GM12878 (cell line): ENCODE measurements around the gene CCR1. TPM values are rescaled to one million over a fixed set of nuclear protein-coding genes. Genes with fewer than 3 reads are reported as not detected.

Source experiments
- ATAC-seq: fragments of 200-7000 bp; cut with Tn5 transposase; 3 replicates; pipeline ENCODE4 v1.9.1; 2020; ENCODE audit warnings: mild to moderate bottlenecking, moderate library complexity
- BruUV-seq: library from RNA; stranded (reverse); fragments of 400-500 nt; replicated peaks from 2 replicates; lab custom pipeline; 2021; lab: Mats Ljungman, UMichigan
- CTCF ChIA-PET: fragments of 300-600 bp; sonication (Branson Sonifier 250); formaldehyde crosslinking; extraction: SDS; loops from one replicate; lab custom pipeline; 2021; ENCODE audit warnings: inconsistent platforms; lab: Yijun Ruan, JAX
- POLR2A ChIA-PET: fragments of 350-600 bp; formaldehyde crosslinking; extraction: SDS; loops from one replicate; lab custom pipeline; 2021; ENCODE audit warnings: inconsistent platforms; lab: Charles Lee
- RAD21 ChIA-PET: fragments of 300-600 bp; sonication (Branson Sonifier 250); formaldehyde crosslinking; loops from one replicate; lab custom pipeline; 2023; ENCODE audit warnings: antibody characterized with exemption; ENCODE audit not compliant: unreplicated experiment; lab: Charles Lee
- SMC1A ChIA-PET: fragments of 300-600 bp; sonication (Branson Sonifier 250); formaldehyde crosslinking; loops from one replicate; lab custom pipeline; 2023; ENCODE audit not compliant: unreplicated experiment, uncharacterized antibody; lab: Charles Lee
- DNase-seq: peaks from one replicate; pipeline ENCODE4 v3.0.0-alpha.2; 2011; ENCODE audit warnings: low read depth, low spot score
- FAIRE-seq: peaks from 3 replicates; lab custom pipeline; 2011; peaks lifted over from hg19 to GRCh38; lab: Jason Lieb, UNC
- H2AFZ ChIP-seq: 2 replicates; pipeline ENCODE4 v1.6.0; 2011; ENCODE audit warnings: low read depth, low read length, control low read depth; ENCODE audit not compliant: control insufficient read depth
- H3K27ac ChIP-seq: 2 replicates; pipeline ENCODE4 v1.5.1; 2011; ENCODE audit warnings: control low read depth; ENCODE audit not compliant: control insufficient read depth, insufficient read depth
- H3K27me3 ChIP-seq, 2 experiments: replicated peaks in 1 of 2; 2 replicates each; pipeline versions ENCODE4 v1.6.0 to v1.6.1; 2011; ENCODE audit warnings: low read length in 1 of 2; ENCODE audit not compliant: control insufficient read depth in 2 of 2, insufficient read depth in 2 of 2
- H3K36me3 ChIP-seq, 2 experiments: 2 replicates each; pipeline ENCODE4 v1.5.1; 2011; ENCODE audit warnings: low read length in 1 of 2; ENCODE audit not compliant: control insufficient read depth in 2 of 2, insufficient read depth in 2 of 2
- H3K4me1 ChIP-seq: 2 replicates; pipeline ENCODE4 v1.6.1; 2011; ENCODE audit warnings: mild to moderate bottlenecking, low read length, moderate library complexity, mixed read lengths; ENCODE audit not compliant: control insufficient read depth, insufficient read depth
- H3K4me2 ChIP-seq: 2 replicates; pipeline ENCODE4 v1.6.0; 2011; ENCODE audit warnings: control low read depth; ENCODE audit not compliant: control insufficient read depth, insufficient read depth
- H3K4me3 ChIP-seq: fragments of 200-600 bp; sonication (generic); 2 replicates; pipeline ENCODE4 v1.5.1; 2016
- H3K79me2 ChIP-seq: 2 replicates; pipeline ENCODE4 v1.6.0; 2011; ENCODE audit warnings: low read length; ENCODE audit not compliant: control insufficient read depth, insufficient read depth
- H3K9ac ChIP-seq: 2 replicates; pipeline ENCODE4 v1.8.0; 2011; ENCODE audit warnings: low read length, control low read depth, mixed read lengths; ENCODE audit not compliant: control insufficient read depth, insufficient read depth
- H3K9me3 ChIP-seq: replicated peaks from 3 replicates; pipeline ENCODE4 v1.5.1; 2011; ENCODE audit warnings: mild to moderate bottlenecking, low read length; ENCODE audit not compliant: control insufficient read depth, insufficient read depth
- H4K20me1 ChIP-seq: 2 replicates; pipeline ENCODE4 v1.6.0; 2011; ENCODE audit not compliant: control insufficient read depth, insufficient read depth
- BACH1 ChIP-seq: fragments of 450-650 bp; IDR thresholded peaks from 2 replicates; pipeline ENCODE4 v1.6.1; 2017; ENCODE audit warnings: mild to moderate bottlenecking, borderline replicate concordance
- CHD4 ChIP-seq: fragments of 200-600 bp; sonication (generic); IDR thresholded peaks from 2 replicates; pipeline ENCODE4 v1.6.1; 2016; ENCODE audit warnings: mild to moderate bottlenecking
- FOXK2 ChIP-seq: fragments of 450-650 bp; IDR thresholded peaks from 2 replicates; pipeline ENCODE4 v1.6.1; 2017; ENCODE audit warnings: mild to moderate bottlenecking, moderate library complexity
- HDGF ChIP-seq: fragments of 450-650 bp; IDR thresholded peaks from 2 replicates; pipeline ENCODE4 v1.6.1; 2016; ENCODE audit warnings: antibody characterized with exemption
- IKZF1 ChIP-seq: fragments of 450-650 bp; conservative IDR thresholded peaks from 2 replicates; pipeline ENCODE4 v1.6.1; 2017; ENCODE audit warnings: antibody characterized with exemption, mild to moderate bottlenecking
- NFYA ChIP-seq: IDR thresholded peaks from 2 replicates; pipeline ENCODE4 v1.6.1; 2011; ENCODE audit warnings: low read depth, mild to moderate bottlenecking, low read length, improper control_type of control experiment, borderline replicate concordance
- RAD51 ChIP-seq: fragments of 450-650 bp; IDR thresholded peaks from 2 replicates; pipeline ENCODE4 v1.6.1; 2016; ENCODE audit warnings: moderate library complexity, mild to moderate bottlenecking, inconsistent platforms
- SRF ChIP-seq, 2 experiments: IDR thresholded peaks; 2 replicates each; pipeline ENCODE4 v1.6.1; 2011; ENCODE audit warnings: low read depth in 2 of 2, low read length in 2 of 2, mild to moderate bottlenecking in 1 of 2, moderate library complexity in 1 of 2
- WGBS: methylation state at CpG from one replicate; pipeline ENCODE4 v1.1.6; 2016; ENCODE audit warnings: low lambda C conversion rate; ENCODE audit not compliant: insufficient replicate concordance, insufficient coverage; ENCODE audit errors: missing lambda C conversion rate; 5-methylcytosine and 5-hydroxymethylcytosine counted together
- in situ Hi-C: fragments of 300-500 bp; cut with MboI; formaldehyde crosslinking; loops from 9 replicates; pipeline ENCODE4 v1.14.3; 2018; ENCODE audit warnings: mixed read lengths
- intact Hi-C: fragments of 100-400 bp; cut with micrococcal nuclease; formaldehyde crosslinking; loops from one replicate; pipeline ENCODE4 v1.14.2; 2022; ENCODE audit not compliant: unreplicated experiment
- polyA plus RNA-seq, 11 experiments: library from polyadenylated mRNA; depleted of rRNA in 4 of 11; unstranded in 6 of 11; stranded (reverse) in 5 of 11; fragments of >200 nt; fragmentation: Nextera tagmentation in 4 of 11; fragmentation: Illumina TruSeq in 1 of 11; extraction: Ambion mirVana in 4 of 11; extraction: Trizol in 1 of 11; gene quantifications; 1 replicate in 1 of 11; 2 replicates in 10 of 11; pipeline versions ENCODE4 v1.2.1 to v1.2.3, GENCODE V29; 2011 to 2016; ENCODE audit warnings: inconsistent platforms in 2 of 11, missing spikeins in 2 of 11, low read depth in 1 of 11
- total RNA-seq, 4 experiments: library from RNA; depleted of rRNA in 3 of 4; stranded (reverse); fragments of >200 nt in 3 of 4; fragmentation: Illumina TruSeq in 1 of 4; extraction: Trizol in 1 of 4; gene quantifications; 2 replicates each; pipeline versions ENCODE4 v1.2.1 to v1.2.3, GENCODE V29; 2013 to 2021

The CCR1 gene
- total and polyA plus RNA-seq, 10 of the 15 experiments (the other 5 are each of a cell fraction or from before 2014, with no cell fraction given), result 2.3 to 11.0 (median 7.8) TPM

DNA sequence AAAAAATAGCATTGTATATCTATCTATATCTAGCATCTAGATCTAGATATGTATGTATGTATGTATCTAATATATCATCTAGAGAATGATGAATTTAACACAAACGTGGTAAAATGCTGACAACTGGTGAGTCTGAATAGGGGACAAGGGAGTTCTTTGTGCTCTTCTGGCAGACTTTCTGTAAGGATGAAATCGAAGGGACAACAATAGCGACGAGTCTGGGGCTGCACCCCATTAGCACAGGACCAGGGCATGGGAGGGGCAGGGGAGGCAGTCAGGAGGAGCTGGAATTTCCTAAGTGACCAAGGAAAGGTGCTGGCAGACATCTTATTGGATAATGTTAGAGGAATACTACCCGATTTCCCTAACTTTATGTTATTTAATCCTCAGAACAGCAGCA lies 7.9 kb downstream of the CCR1 start:
- Histone ChIP-seq H3K36me3 (no peaks in the 10 kb centered on the region), H3K9ac (no peak overlapping the region), H4K20me1 (no peaks in the 10 kb centered on the region), H3K27ac (no peak overlapping the region), H3K4me1 (no peaks in the 10 kb centered on the region), H3K4me3 (no peak overlapping the region), H2AFZ (no peak overlapping the region), H3K27me3 (no peaks in the 10 kb centered on the region), H3K9me3 (no peaks in the 10 kb centered on the region; the same call in 2 of the 3 replicates), H3K4me2 (no peak overlapping the region), H3K79me2 (no peaks in the 10 kb centered on the region)
- in situ Hi-C loops (no loop called here), intact Hi-C loops (no loop called here)
- SMC1A ChIA-PET, result interaction anchor here (2.4 to 2.6 kb wide), 2 partner anchors 8 to 169 kb away, joined by 7 to 11 read pairs; no protein-coding TSS in a partner anchor
- POLR2A ChIA-PET, result no interaction called here
- RAD21 ChIA-PET, result no interaction called here
- no TSS peak for BruUV-seq
- FAIRE-seq (no peak), DNase-seq (no peak), ATAC-seq (no peak)
- WGBS, result 66% methylated on average over 5 of the region's 5 CpGs
- TF ChIP-seq FOXK2 (no peak), NFYA (no peak), IKZF1 (no peak), SRF (IDR thresholded peaks at IDR 0.05; ENCODE audit: low read depth in 2 of 2, low read length in 2 of 2) (no peak), HDGF (no peak), BACH1 (no peak), RAD51 (no peak), CHD4 (no peak)
- CTCF ChIA-PET, result interaction anchor here (1.0 to 2.3 kb wide), 6 partner anchors 9 to 178 kb away, joined by 3 to 8 read pairs (median 3); no protein-coding TSS in a partner anchor
